ENCODE data around the gene LCP2.
"Not testable (repeated sequence)": the region's sequence is repeated elsewhere in the genome, so short reads cannot be mapped to it uniquely, and the experiment has no call there.

The LCP2 gene

GRCh38 chr5:170252720-170253350, 44.7 kb downstream of the LCP2 start:
- DNase-seq: no peak
- Mint-ChIP-seq H3K4me3 (no peak overlapping the region), H3K27ac (no peak overlapping the region), H3K9me3 (no peaks in the 10 kb centered on the region), H3K4me1 (peaks cover 82% of the 10 kb centered on the region), H3K36me3 (ENCODE audit: low read depth) (no peaks in the 10 kb centered on the region), H3K27me3 (ENCODE audit: low read depth, poor library complexity) (peaks cover 25% of the 10 kb centered on the region)
- no peak for TF ChIP-seq CTCF (IDR thresholded peaks at IDR 0.05)

DNA sequence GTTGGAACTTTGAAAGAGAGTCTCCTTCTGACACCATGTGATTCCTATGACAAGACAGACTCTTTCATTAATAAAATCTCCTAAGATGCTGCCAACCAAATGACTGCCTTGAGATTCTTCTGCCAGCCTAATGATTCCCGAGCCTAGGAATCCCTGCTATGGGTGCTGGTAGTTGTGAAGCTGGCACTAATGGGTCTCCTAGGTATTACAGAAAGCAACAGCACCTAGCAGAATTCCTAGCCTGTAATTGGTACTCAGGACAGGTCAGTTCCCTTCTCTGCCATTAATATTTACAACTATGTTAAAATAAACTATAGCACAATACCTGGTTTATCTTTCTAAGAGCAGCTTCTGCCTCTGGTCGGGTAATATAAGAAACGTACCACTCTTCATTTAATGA, 45.5 kb downstream of the LCP2 start:
- peaks cover 3% of the 10 kb centered on the region for H3K9me3 Mint-ChIP-seq

GRCh38 chr5:170251462-170251861, 46.1 kb downstream of the LCP2 start:
- Mint-ChIP-seq H3K4me1 (peaks cover 81% of the 10 kb centered on the region), H3K27me3 (ENCODE audit: low read depth, poor library complexity) (peaks cover 21% of the 10 kb centered on the region), H3K9me3 (peaks cover 6% of the 10 kb centered on the region), H3K36me3 (ENCODE audit: low read depth) (peaks cover 1% of the 10 kb centered on the region), H3K27ac (no peak overlapping the region), H3K4me3 (peak overlapping the region; percentile 34)
- no peak for DNase-seq
- no peak for TF ChIP-seq CTCF (IDR thresholded peaks at IDR 0.05)

More for the DNA sequence above, 45.5 kb downstream of the LCP2 start:
- Mint-ChIP-seq H3K27me3 (ENCODE audit: low read depth, poor library complexity) (peaks cover 24% of the 10 kb centered on the region), H3K4me3 (no peak overlapping the region), H3K27ac (no peak overlapping the region), H3K4me1 (peaks cover 86% of the 10 kb centered on the region), H3K36me3 (ENCODE audit: low read depth) (no peaks in the 10 kb centered on the region)
- no peak for TF ChIP-seq CTCF (IDR thresholded peaks at IDR 0.05)
- DNase-seq: no peak

DNA sequence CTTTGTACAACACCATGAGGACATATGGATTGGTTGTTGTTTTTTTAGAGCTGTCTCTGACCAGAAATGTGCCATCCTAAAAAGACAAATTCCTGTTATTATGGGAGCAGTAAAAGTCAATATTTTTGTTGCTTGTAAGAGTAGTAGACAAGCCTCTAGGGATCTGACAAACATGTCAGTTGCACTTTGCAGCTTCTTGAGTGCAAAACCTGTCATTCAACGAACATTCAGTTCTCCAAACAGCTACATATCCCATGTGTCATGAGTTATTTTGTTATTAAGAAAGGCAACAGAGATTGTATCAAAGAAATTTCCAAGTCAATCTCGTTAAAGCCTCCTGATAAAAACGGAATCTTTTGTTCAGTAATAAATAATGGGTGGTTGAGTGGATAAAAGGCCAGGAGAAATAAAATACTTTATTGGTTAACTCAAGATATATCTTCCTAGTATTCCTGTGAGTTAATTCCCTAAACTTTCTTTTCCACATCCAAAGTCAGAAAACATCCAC, 46.7 kb downstream of the LCP2 start:
- H3K9me3 Mint-ChIP-seq: peaks cover 12% of the 10 kb centered on the region
- peaks cover 6% of the 10 kb centered on the region for H3K36me3 Mint-ChIP-seq (ENCODE audit: low read depth)
- DNase-seq: no peak
- no peak for TF ChIP-seq CTCF (IDR thresholded peaks at IDR 0.05)
- H3K27me3 Mint-ChIP-seq (ENCODE audit: low read depth, poor library complexity): peaks cover 21% of the 10 kb centered on the region
- peaks cover 80% of the 10 kb centered on the region for H3K4me1 Mint-ChIP-seq
- no peak overlapping the region for H3K4me3 Mint-ChIP-seq
- H3K27ac Mint-ChIP-seq: no peak overlapping the region

GRCh38 chr5:170249355-170249754, 48.2 kb downstream of the LCP2 start:
- Mint-ChIP-seq H3K27ac (no peak overlapping the region), H3K27me3 (ENCODE audit: low read depth, poor library complexity) (peaks cover 20% of the 10 kb centered on the region), H3K36me3 (ENCODE audit: low read depth) (peaks cover 10% of the 10 kb centered on the region), H3K4me1 (peaks cover 76% of the 10 kb centered on the region), H3K9me3 (peaks cover 20% of the 10 kb centered on the region), H3K4me3 (no peak overlapping the region)
- no peak for DNase-seq
- no peak for TF ChIP-seq CTCF (IDR thresholded peaks at IDR 0.05)

DNA sequence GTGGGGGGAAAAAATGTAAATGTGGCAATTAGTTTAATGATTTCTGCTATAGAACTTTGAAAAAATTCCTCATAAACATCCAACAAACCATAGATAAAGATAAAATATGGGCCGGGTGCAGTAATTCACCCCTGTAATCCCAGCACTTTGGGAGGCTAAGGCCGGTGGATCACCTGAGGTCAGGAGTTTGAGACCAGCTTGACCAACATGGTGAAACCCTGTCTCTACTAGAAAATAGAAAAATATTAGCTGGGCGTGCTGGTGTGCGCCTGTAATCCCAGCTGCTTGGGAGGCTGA, 48.7 kb downstream of the LCP2 start:
- peaks cover 21% of the 10 kb centered on the region for H3K9me3 Mint-ChIP-seq

More for the DNA sequence above, 48.7 kb downstream of the LCP2 start:
- H3K27ac Mint-ChIP-seq; H3K36me3 Mint-ChIP-seq (ENCODE audit: low read depth); H3K4me3 Mint-ChIP-seq; DNase-seq: not testable (repeated sequence)
- peaks cover 15% of the 10 kb centered on the region for H3K27me3 Mint-ChIP-seq (ENCODE audit: low read depth, poor library complexity)
- H3K4me1 Mint-ChIP-seq: peaks cover 71% of the 10 kb centered on the region
